GM12878 (cell line): ENCODE results near the gene PHACTR3.

Experiments used
- CUX1 ChIP-seq: IDR thresholded peaks from 2 replicates; pipeline ENCODE4 v1.6.1; 2012; ENCODE audit warnings: improper control_type of control experiment, low read depth, low read length; ENCODE audit not compliant: insufficient replicate concordance
- MAX ChIP-seq: IDR thresholded peaks from 2 replicates; pipeline ENCODE4 v1.6.1; 2012; ENCODE audit warnings: low read depth, low read length, improper control_type of control experiment
- REST ChIP-seq: IDR thresholded peaks from 2 replicates; pipeline ENCODE4 v1.6.1; 2012; ENCODE audit warnings: mild to moderate bottlenecking, low read depth, low read length

- TF ChIP-seq MAX = no peak
- no peak for TF ChIP-seq REST
- TF ChIP-seq CUX1 = no peak
Measured at GRCh38 chr20:59752704-59753460, 148.5 kb downstream of the PHACTR3 start.
